HTR-8/SVneo (cell line): Measurements from ENCODE around the gene RECK.
A peak's percentile ranks its signal among the peaks of the same experiment; 100 is the strongest.

ENCODE experiments used
- DNase-seq: peaks from one replicate; pipeline ENCODE4 v3.0.0; 2011; ENCODE audit warnings: low spot score, mixed read lengths; ENCODE audit not compliant: insufficient read length
- FAIRE-seq: peaks from 2 replicates; lab custom pipeline; 2011; peaks lifted over from hg19 to GRCh38; lab: Jason Lieb, UNC

RECK gene

GRCh38 chr9:36023260-36024048 lies 13.3 kb upstream of the RECK start:
- FAIRE-seq (no peak), DNase-seq (peak; percentile 42)

- FAIRE-seq, result no peak
- no peak for DNase-seq
Observed at GRCh38 chr9:36025746-36026145, 11.0 kb upstream of the RECK start.

- FAIRE-seq (no peak), DNase-seq (no peak)
Observed at GRCh38 chr9:36029202-36029601, 7.5 kb upstream of the RECK start.

- FAIRE-seq, result no peak
Observed at GRCh38 chr9:36029765-36030528, 6.8 kb upstream of the RECK start.

GRCh38 chr9:36030871-36031270 lies 5.8 kb upstream of the RECK start:
- no peak for DNase-seq
- FAIRE-seq, result no peak

More at GRCh38 chr9:36029765-36030528, 6.8 kb upstream of the RECK start:
- DNase-seq, result peak; percentile 23

GRCh38 chr9:36031774-36032555 lies 4.7 kb upstream of the RECK start:
- FAIRE-seq (no peak), DNase-seq (no peak)

GRCh38 chr9:36033788-36034187 lies 2.9 kb upstream of the RECK start:
- no peak for FAIRE-seq
- no peak for DNase-seq

GRCh38 chr9:36034234-36034633 lies 2.5 kb upstream of the RECK start:
- DNase-seq (no peak), FAIRE-seq (no peak)

GRCh38 chr9:36035006-36035405 lies 1.7 kb upstream of the RECK start:
- FAIRE-seq (no peak), DNase-seq (no peak)

- FAIRE-seq, result no peak
- no peak for DNase-seq
Observed at GRCh38 chr9:36036253-36036779, 397 bp upstream of the RECK start.

GRCh38 chr9:36037549-36038122 lies 923 bp downstream of the RECK start:
- FAIRE-seq, result no peak
- peak; percentile 3 for DNase-seq

- no peak for DNase-seq
- no peak for FAIRE-seq
Observed at GRCh38 chr9:36039121-36039520, 2.4 kb downstream of the RECK start.

GRCh38 chr9:36039696-36040095 lies 3.0 kb downstream of the RECK start:
- DNase-seq, result no peak
- no peak for FAIRE-seq

- FAIRE-seq (no peak), DNase-seq (no peak)
Observed at GRCh38 chr9:36040271-36040925, 3.7 kb downstream of the RECK start.

- no peak for DNase-seq
- FAIRE-seq, result no peak
Observed at GRCh38 chr9:36041506-36041905, 4.8 kb downstream of the RECK start.

- FAIRE-seq (no peak), DNase-seq (no peak)
Observed at GRCh38 chr9:36045610-36046009, 8.9 kb downstream of the RECK start.

- FAIRE-seq (no peak), DNase-seq (no peak)
Observed at GRCh38 chr9:36046923-36047322, 10.2 kb downstream of the RECK start.

GRCh38 chr9:36049408-36049807 lies 12.7 kb downstream of the RECK start:
- DNase-seq (no peak), FAIRE-seq (no peak)

GRCh38 chr9:36050476-36050875 lies 13.8 kb downstream of the RECK start:
- no peak for FAIRE-seq

GRCh38 chr9:36051317-36051716 lies 14.6 kb downstream of the RECK start:
- FAIRE-seq, result no peak

More at GRCh38 chr9:36050476-36050875, 13.8 kb downstream of the RECK start:
- DNase-seq, result no peak

More at GRCh38 chr9:36051317-36051716, 14.6 kb downstream of the RECK start:
- DNase-seq, result no peak
